Measurements from ENCODE around the gene PSMB9.

The PSMB9 gene

DNA sequence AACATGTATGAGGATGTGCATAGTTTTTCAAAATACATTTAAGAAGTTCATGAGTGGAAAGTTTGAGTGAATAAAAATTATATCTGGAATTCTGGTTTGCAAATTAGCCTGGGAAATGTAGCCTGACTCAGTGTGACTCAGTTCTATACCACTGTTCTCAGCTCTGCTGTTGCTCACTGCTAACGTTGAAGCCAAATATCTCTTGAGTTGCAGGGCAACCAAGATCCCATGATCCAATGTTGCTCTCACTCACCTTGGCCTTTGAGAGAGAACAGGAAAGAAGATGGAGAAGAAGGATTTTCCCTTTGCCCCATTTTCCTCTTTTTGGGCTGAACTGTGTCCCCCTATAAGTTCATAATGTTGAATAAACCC lies 28.9 kb downstream of the PSMB9 start:
- TF ChIP-seq, protein P1, sequence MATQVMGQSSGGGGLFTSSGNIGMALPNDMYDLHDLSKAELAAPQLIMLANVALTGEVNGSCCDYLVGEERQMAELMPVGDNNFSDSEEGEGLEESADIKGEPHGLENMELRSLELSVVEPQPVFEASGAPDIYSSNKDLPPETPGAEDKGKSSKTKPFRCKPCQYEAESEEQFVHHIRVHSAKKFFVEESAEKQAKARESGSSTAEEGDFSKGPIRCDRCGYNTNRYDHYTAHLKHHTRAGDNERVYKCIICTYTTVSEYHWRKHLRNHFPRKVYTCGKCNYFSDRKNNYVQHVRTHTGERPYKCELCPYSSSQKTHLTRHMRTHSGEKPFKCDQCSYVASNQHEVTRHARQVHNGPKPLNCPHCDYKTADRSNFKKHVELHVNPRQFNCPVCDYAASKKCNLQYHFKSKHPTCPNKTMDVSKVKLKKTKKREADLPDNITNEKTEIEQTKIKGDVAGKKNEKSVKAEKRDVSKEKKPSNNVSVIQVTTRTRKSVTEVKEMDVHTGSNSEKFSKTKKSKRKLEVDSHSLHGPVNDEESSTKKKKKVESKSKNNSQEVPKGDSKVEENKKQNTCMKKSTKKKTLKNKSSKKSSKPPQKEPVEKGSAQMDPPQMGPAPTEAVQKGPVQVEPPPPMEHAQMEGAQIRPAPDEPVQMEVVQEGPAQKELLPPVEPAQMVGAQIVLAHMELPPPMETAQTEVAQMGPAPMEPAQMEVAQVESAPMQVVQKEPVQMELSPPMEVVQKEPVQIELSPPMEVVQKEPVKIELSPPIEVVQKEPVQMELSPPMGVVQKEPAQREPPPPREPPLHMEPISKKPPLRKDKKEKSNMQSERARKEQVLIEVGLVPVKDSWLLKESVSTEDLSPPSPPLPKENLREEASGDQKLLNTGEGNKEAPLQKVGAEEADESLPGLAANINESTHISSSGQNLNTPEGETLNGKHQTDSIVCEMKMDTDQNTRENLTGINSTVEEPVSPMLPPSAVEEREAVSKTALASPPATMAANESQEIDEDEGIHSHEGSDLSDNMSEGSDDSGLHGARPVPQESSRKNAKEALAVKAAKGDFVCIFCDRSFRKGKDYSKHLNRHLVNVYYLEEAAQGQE (IDR thresholded peaks at IDR 0.05; ENCODE audit: low read depth) = no peak
- TF ChIP-seq EP300 (IDR thresholded peaks at IDR 0.05; ENCODE audit: borderline replicate concordance) (no peak), EGR1 (IDR thresholded peaks at IDR 0.05) (no peak), TEAD4 (IDR thresholded peaks at IDR 0.05) (no peak), CEBPB (IDR thresholded peaks at IDR 0.05) (no peak), RAD21 (IDR thresholded peaks at IDR 0.05; ENCODE audit: low read depth) (no peak), TCF12 (IDR thresholded peaks at IDR 0.05; ENCODE audit: low read depth) (no peak), YY1 (IDR thresholded peaks at IDR 0.05; ENCODE audit: low read depth) (no peak), CREB1 (IDR thresholded peaks at IDR 0.05; ENCODE audit: low read depth) (no peak), FOXM1 (IDR thresholded peaks at IDR 0.05; ENCODE audit: borderline replicate concordance, low read depth) (no peak), NFIC (IDR thresholded peaks at IDR 0.05) (no peak), ZBTB7A (IDR thresholded peaks at IDR 0.05; ENCODE audit: low read depth) (no peak), TAF1 (IDR thresholded peaks at IDR 0.05; ENCODE audit: low read depth) (no peak)
- TF ChIP-seq, protein P2, sequence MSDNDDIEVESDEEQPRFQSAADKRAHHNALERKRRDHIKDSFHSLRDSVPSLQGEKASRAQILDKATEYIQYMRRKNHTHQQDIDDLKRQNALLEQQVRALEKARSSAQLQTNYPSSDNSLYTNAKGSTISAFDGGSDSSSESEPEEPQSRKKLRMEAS (IDR thresholded peaks at IDR 0.05) = no peak
- TF ChIP-seq, protein P3, sequence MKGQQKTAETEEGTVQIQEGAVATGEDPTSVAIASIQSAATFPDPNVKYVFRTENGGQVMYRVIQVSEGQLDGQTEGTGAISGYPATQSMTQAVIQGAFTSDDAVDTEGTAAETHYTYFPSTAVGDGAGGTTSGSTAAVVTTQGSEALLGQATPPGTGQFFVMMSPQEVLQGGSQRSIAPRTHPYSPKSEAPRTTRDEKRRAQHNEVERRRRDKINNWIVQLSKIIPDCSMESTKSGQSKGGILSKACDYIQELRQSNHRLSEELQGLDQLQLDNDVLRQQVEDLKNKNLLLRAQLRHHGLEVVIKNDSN (IDR thresholded peaks at IDR 0.05) = no peak

DNA sequence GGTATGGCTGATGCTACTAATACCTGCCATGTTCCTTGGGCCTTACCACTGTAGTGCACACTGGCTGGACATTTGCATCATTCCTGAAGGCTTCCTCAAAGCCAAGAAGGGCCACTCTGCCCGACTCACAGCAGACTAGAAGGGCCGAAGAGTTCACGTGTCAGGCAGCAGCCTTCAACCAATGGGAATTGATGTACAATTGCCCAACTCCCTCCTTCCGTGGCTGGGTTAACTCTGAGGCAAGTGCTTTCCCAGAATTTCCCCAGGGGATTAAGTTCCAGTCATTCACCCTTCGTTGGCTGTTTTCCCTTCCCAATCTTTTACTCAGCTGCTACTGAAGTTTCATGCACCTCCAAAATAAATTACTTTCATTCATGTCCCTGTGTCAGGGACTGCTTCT lies 29.8 kb downstream of the PSMB9 start:
- TF ChIP-seq EP300 (IDR thresholded peaks at IDR 0.05; ENCODE audit: borderline replicate concordance) (no peak), TAF1 (IDR thresholded peaks at IDR 0.05; ENCODE audit: low read depth) (no peak), ZBTB7A (IDR thresholded peaks at IDR 0.05; ENCODE audit: low read depth) (no peak), TEAD4 (IDR thresholded peaks at IDR 0.05) (no peak), EGR1 (IDR thresholded peaks at IDR 0.05) (no peak)
- TF ChIP-seq, protein P2 (IDR thresholded peaks at IDR 0.05) = no peak

DNA sequence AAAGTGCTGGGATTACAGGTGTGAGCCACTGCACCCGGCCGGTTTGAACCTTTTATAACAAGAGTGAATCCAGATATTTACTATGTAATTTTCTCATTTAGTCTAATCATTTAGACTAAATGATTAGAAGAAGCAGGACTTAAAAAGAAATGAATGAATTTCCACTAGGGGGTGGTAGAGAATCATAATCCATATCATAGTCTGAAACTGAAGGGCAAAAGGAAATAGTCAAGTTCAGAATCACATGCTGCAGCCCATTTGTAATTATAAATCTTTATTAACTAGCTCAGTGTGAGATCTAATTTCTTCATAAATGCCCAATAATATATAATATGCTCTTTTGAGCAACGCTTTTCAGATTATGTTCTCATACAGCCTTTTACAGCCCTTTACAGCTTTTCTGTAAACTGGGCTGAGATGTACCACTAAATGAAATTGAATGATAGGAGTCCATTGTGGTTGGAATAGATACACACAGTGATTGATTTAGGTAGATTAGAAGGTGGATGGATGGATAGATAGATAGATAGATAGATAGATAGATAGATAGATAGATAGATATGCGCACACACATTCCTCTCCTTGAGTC lies 31.8 kb downstream of the PSMB9 start:
- TF ChIP-seq NFIC (IDR thresholded peaks at IDR 0.05) (no peak), RAD21 (IDR thresholded peaks at IDR 0.05; ENCODE audit: low read depth) (peak; percentile 76)
- TF ChIP-seq, protein P3 (IDR thresholded peaks at IDR 0.05) = no peak

DNA sequence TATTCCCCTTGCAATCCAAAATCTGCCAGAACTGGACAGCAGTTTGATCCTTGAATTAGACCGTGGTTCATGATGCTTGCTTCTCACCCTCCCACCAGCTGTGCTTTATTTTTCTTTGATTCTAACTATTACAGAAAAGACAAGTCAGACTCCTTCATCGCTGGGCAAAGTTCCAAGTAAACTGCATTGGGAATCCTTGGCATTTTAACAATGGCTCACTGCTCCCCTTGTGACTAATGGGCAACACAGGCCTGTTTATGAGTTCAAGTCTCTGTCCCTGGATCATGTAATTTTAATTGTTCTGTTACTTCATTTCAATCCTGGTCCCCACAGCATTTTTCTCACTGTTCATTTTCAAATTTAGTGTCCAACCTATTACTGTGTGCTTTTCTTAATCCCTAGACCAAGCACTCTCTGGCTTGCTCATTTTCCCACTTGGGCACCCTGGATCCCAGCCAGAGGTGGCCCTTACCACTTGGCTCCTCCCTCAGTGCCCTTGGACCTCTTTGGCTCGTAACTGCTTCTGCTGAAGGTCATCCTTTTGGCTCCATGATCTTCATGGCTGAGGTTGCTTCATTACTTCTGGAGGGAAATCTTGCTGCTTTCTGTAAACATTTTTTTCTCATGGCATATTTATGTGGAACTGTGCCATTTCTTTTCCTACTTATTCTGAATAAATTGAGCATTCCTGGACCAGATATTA lies 32.8 kb downstream of the PSMB9 start:
- no peak for TF ChIP-seq RAD21 (IDR thresholded peaks at IDR 0.05; ENCODE audit: low read depth)
- no peak for TF ChIP-seq FOXM1 (IDR thresholded peaks at IDR 0.05; ENCODE audit: borderline replicate concordance, low read depth)
- TF ChIP-seq, protein P2 (IDR thresholded peaks at IDR 0.05) = no peak
- no peak for TF ChIP-seq YY1 (IDR thresholded peaks at IDR 0.05; ENCODE audit: low read depth)
- no peak for TF ChIP-seq TEAD4 (IDR thresholded peaks at IDR 0.05)
- no peak for TF ChIP-seq ZBTB7A (IDR thresholded peaks at IDR 0.05; ENCODE audit: low read depth)
- TF ChIP-seq, protein P1 (IDR thresholded peaks at IDR 0.05; ENCODE audit: low read depth) = no peak
- TF ChIP-seq TAF1 (IDR thresholded peaks at IDR 0.05; ENCODE audit: low read depth) = no peak
- no peak for TF ChIP-seq EGR1 (IDR thresholded peaks at IDR 0.05)
- TF ChIP-seq CEBPB (IDR thresholded peaks at IDR 0.05) = no peak
- TF ChIP-seq TCF12 (IDR thresholded peaks at IDR 0.05; ENCODE audit: low read depth) = no peak

DNA sequence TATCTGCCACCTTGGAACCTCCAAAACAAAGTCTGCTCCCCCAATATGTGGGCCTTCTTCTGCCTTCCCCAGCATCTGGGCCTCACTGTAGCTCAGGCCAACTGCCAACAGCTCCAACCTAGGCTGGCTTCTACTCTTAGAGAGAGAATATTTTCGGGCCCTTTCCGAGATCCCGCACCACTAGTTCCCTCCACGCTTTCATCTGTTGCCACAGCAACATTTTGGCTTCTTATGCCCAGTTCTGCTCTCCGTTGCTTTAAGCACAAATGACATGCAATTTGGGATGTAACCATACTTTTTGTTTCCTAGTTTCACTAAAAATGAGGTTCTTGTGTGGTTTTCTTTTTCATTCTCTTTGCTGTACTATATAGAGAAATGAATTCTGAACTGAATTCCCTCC lies 33.6 kb downstream of the PSMB9 start:
- TF ChIP-seq FOXM1 (IDR thresholded peaks at IDR 0.05; ENCODE audit: borderline replicate concordance, low read depth) (no peak), CEBPB (IDR thresholded peaks at IDR 0.05) (no peak), TEAD4 (IDR thresholded peaks at IDR 0.05) (no peak), YY1 (IDR thresholded peaks at IDR 0.05; ENCODE audit: low read depth) (no peak), RAD21 (IDR thresholded peaks at IDR 0.05; ENCODE audit: low read depth) (no peak), ZBTB7A (IDR thresholded peaks at IDR 0.05; ENCODE audit: low read depth) (no peak), CREB1 (IDR thresholded peaks at IDR 0.05; ENCODE audit: low read depth) (no peak), NFIC (IDR thresholded peaks at IDR 0.05) (no peak), TCF12 (IDR thresholded peaks at IDR 0.05; ENCODE audit: low read depth) (no peak), EGR1 (IDR thresholded peaks at IDR 0.05) (no peak), EP300 (IDR thresholded peaks at IDR 0.05; ENCODE audit: borderline replicate concordance) (no peak), TAF1 (IDR thresholded peaks at IDR 0.05; ENCODE audit: low read depth) (no peak)
- TF ChIP-seq, protein P2 (IDR thresholded peaks at IDR 0.05) = no peak
- TF ChIP-seq, protein P3 (IDR thresholded peaks at IDR 0.05) = no peak
- TF ChIP-seq, protein P1 (IDR thresholded peaks at IDR 0.05; ENCODE audit: low read depth) = no peak
